Activated T-helper 1 cell treated with anti-CD3 and anti-CD28 coated beads, Interleukin-2, amount 50 U/mL, for 16 hours (primary cell): Measurements from ENCODE around the gene ATP1A3.
"Not testable (repeated sequence)": the region's sequence is repeated elsewhere in the genome, so short reads cannot be mapped to it uniquely, and the experiment has no call there.

Source experiments
- DNase-seq, 2 donors: peaks; one replicate each; pipeline ENCODE4 v3.0.0-alpha.2; 2020; ENCODE audit warnings: low read depth in 1 of 2, low spot score in 1 of 2

Gene ATP1A3

DNA sequence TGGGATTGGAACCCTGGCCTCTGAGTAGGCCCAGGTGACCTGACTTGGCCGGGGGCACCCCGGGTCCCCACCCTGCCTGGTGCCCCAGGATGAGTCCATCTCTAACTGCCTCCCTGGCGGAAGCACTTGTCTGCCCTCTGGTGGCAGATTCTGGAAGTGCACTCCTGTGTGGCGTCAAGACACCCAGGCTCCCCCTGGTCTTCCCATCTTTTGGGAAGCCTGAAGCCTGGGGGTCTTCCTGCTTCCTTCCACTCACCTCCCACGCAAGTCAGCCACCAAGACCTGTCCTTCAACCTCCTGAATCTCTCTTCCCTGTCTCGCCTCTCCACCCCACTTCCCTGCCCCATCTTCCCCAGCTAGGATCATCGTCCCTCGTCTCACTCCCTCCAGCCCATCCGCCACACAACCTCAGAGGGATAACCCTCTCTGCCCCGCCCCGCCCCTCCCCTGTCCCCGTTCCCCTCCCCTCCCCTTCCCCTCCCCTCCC lies 42.3 kb downstream of the ATP1A3 start:
- peak; percentile 80 to 91 for DNase-seq

DNA sequence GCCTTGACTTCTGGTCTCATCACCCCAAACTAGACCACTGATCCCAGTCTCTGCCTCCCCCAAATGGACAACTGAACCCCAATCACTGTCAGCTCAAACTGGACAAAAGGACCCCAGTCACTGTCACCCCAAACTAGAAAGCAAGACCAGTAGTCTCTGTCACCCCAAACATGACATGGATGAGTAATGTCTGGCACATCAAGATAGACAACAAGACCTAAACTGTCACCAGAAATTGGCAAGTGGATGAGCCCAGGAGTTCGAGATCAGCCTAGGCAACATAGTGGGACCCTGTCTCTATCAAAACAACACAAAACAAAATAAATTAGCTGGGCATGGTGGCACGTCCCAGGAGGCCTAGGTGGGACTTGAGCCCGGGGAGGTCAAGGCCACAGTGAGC lies 46.9 kb downstream of the ATP1A3 start:
- no peak for DNase-seq

DNA sequence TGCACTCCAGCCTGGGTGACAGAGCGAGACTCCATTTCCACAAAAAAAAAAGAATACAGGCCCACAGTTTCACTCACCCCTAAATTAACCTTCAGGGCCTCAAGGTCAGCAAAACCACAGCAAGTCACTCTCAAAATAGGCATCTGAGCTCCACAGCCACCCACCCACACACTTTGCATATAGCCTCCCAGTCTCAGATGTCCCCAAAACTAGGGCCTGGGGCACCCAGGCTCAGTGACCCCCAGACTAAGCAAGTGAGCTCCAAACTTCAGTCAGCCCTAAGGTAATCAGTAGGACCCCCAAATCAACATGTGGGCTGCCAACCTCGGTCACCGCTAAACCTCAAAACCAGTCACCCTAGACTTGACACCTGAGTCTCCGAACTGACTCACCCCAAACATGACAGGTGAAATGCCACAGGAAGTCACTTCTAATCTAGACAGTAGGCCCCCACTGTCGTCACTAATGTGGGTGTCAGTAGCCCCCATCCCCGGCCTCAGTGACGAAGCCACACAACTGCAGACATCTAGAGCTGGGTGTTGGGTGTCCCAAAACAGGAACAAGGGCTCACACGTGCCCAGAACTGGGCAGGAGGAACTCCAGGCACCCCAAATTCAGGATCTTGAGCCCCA lies 48.8 kb downstream of the ATP1A3 start:
- peak; percentile 69 to 80 for DNase-seq

- no peak for DNase-seq
These were observed 49.7 kb downstream of the ATP1A3 start for GRCh38 chr19:41944336-41944735.

DNA sequence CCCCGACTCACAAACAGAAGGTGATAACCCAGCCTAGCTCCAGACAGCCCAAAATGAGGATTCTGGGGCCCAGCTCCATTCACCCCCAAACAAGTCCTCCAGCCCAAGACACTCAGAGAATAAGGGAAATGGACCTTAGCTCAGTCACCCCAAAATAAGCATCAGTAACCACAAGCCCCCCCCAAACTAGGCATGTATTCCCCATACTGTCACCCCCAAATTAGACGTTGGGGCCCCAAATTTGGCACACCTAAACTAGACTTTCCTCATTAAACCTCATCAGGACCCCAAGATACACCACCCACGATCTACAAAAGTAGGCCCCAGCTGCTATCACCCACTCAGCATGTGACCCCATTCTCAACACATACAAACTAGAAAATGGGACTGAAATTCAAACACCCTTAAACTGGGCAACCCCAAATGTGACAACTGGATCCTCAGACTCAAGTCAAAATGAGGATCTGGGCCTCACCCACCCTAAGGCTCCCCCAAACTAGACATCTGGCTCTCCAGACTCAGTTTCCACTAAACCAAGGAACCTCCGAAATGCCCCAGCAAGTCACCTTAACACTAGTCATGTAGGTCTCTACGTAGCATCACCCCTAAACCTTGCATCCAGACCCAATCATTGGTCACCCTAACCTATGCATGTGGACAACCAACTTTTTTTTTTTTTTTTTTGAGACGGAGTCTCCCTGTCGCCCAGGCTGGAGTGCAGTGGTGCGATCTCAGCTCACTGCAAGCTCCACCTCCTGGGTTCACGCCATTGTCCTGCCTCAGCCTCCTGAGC lies 52.4 kb downstream of the ATP1A3 start:
- no peak for DNase-seq

GRCh38 chr19:41940731-41941409 lies 53.2 kb downstream of the ATP1A3 start:
- no peak for DNase-seq

DNA sequence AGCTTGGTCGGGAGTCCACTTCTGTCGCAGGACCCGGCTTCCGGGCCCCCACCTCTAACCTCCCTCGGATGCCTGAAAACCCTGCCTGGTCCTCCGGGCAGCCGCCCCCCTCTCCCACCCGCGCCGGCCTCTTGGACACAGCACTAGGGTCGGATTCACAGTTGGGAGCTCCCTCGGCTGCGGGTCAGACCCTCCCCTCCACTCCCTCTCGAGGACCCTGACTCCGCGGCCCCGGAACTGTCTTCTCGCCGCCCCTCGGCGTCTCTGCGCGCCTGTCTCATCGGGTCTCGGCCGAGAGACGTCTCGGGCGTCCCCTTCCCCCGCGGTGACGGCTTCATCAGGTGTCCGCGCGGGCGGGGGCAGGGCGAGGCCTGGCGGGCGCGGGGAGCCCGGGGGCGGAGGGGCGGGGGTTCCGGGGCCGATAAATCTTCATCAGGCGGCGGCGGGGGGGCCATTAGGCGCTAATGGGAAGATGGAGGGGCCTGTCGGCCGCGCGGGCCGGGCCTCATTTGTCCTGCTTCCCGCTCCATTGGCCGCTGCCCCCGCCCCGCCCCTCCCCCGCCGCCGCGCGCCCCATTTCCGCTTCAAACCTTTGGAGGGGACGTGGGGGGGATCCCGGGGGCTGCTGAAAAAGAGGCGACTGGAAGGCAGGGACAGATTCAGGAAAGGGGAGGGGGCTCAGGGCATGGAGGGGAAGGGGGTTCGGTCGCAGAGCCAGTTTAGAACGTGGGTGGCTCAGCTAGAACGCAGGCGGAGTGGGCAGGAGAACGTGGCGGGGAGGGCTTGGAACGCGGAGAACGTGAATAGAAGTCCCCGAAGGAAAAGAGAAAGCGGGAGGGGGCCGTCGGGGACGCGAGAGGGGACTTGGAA lies 53.9 kb downstream of the ATP1A3 start:
- no peak for DNase-seq

DNA sequence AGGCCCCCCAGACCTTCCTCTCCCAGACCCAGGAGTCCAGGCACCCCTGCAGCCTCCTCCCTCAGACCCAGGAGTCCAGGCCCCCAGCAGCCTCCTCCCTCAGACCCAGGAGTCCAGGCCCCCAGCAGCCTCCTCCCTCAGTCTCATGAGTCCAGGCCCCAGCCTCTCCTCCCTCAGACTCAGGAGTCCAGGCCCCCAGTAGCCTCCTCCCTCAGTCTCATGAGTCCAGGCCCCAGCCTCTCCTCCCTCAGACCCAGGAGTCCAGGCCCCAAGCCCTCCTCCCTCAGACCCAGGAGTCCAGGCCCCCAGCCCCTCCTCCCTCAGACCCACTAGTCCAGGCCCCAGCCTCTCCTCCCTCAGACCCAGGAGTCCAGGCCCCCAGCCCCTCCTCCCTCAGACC lies 54.8 kb downstream of the ATP1A3 start:
- DNase-seq: not testable (repeated sequence)

GRCh38 chr19:41937525-41938468 lies 56.2 kb downstream of the ATP1A3 start:
- no peak for DNase-seq

DNA sequence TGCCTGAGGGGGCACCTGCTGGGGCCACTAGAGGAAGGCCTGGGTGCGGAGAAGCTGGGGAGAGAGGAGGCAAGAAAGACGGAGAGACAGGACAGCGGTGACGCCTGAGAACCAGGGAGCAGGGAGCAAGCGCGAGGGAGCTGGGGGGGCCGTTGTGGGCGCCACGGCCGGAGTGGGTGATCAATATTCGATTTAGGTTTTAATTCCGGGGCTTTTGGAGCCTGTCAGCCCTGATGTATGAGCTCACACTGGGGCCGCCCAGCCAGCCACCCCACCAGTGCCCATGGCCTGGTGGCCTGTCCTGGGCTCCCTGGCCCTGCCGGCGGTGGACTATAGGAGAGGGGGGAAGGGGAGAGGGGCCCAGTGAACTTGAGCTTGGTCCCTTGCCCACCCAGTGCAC lies 57.1 kb downstream of the ATP1A3 start:
- no peak for DNase-seq

DNA sequence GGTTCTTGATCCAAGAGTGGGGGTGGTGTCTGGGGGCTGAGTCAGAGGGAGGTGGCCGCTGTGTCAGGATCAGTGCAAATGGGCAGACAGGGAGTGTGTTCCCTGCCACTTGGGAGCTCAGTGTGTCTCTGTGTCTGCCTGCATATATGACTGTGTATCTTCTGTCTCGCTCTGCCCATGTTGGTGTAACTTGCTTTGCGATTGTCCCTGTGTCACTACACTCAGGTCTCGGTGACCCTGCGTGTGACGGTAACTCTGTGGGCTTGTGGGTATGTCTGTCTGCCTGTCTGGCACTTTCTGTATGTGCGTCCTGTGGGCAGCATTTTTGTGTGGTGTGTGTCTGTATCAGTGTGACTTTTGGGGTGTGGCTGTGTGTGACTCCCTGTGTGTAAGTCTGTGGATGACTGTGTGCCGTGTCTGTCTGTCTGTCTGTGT lies 57.6 kb downstream of the ATP1A3 start:
- DNase-seq: no peak

GRCh38 chr19:41935760-41936415 lies 58.1 kb downstream of the ATP1A3 start:
- no peak for DNase-seq

- peak; percentile 59 to 67 for DNase-seq
These were observed 59.1 kb downstream of the ATP1A3 start for GRCh38 chr19:41934849-41935374.

DNA sequence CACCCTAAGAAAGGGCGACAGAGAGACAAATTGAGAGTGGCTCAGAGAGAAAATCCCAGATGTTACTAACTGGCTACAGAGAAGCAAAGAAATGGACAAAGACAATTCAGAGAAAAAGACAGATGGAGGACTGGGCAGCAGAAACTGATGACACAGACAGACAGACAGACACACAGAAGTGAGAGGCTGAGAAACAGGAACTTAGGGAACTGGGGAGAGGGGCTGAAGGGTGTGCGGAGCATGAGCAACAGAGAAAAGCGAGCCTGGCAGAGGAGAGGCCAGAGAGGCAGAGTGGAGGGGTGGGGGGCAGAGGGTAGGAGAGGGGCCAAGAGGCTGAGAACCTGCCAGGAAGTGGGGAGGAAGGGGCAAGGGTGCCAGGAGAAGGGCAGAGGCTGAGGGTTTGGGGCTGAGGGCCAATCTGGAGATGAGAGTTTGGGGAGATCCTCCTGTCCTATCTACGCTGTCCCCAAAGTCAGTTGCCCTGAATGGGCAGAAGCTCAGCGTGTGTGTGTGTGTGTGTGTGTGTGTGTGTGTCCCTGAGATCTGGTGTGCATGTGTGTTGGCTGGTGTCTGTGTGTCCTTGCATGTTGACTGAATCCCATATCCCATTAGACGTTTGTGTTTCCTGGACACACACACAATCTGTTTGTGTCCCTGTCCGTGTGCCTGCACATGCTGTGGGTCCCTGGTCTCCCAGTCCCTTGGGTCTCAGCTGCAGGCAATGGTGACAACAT lies 60.2 kb downstream of the ATP1A3 start:
- DNase-seq: no peak

- DNase-seq: no peak
These were observed 61.2 kb downstream of the ATP1A3 start for GRCh38 chr19:41932720-41933332.

GRCh38 chr19:41932259-41932719 lies 61.7 kb downstream of the ATP1A3 start:
- no peak for DNase-seq

GRCh38 chr19:41930926-41931592 lies 63.0 kb downstream of the ATP1A3 start:
- DNase-seq: no peak
